SK-N-SH (cell line): ENCODE results near the gene RILPL1.

Source experiments
- MAX ChIP-seq: IDR thresholded peaks from 2 replicates; pipeline ENCODE4 v1.4.0; 2012; ENCODE audit warnings: low read depth
- RAD21 ChIP-seq: IDR thresholded peaks from 2 replicates; pipeline ENCODE4 v1.6.1; 2012; ENCODE audit warnings: mild to moderate bottlenecking, low read length
- REST ChIP-seq: IDR thresholded peaks from 2 replicates; pipeline ENCODE4 v1.6.1; 2012; ENCODE audit warnings: mild to moderate bottlenecking, low read depth, low read length, moderate library complexity

GRCh38 chr12:123494124-123494851, 39.2 kb downstream of the RILPL1 start:
- TF ChIP-seq MAX (no peak), RAD21 (no peak), REST (no peak)
